Measurements from ENCODE around the gene RTTN. TPM values are rescaled to one million over a fixed set of nuclear protein-coding genes. Genes with fewer than 3 reads are reported as not detected.
"Not testable (repeated sequence)": the region's sequence is repeated elsewhere in the genome, so short reads cannot be mapped to it uniquely, and the experiment has no call there.

The RTTN gene
- total and polyA plus RNA-seq, 2 experiments from 2014 or later, result 7.2 to 31.0 TPM

GRCh38 chr18:69975294-69975693, 230.2 kb downstream of the RTTN start:
- H3K27ac ChIP-seq (ENCODE audit: low read depth); H3K4me3 Mint-ChIP-seq; H3K79me2 ChIP-seq (replicated peaks; ENCODE audit: insufficient read depth); H3K27me3 ChIP-seq (ENCODE audit: insufficient read depth); H3F3A ChIP-seq (replicated peaks; ENCODE audit: low read depth); DNase-seq (ENCODE audit: low spot score); H3K4me1 ChIP-seq (ENCODE audit: insufficient read depth); H3K4me2 ChIP-seq; H4K20me1 ChIP-seq (replicated peaks; ENCODE audit: insufficient read depth); H3K27me3 Mint-ChIP-seq (ENCODE audit: insufficient read depth, low read depth, poor library complexity); H3K27ac Mint-ChIP-seq; ATAC-seq; H3K4me1 Mint-ChIP-seq; H3K36me3 ChIP-seq (ENCODE audit: insufficient read depth); H3K4me3 ChIP-seq; H2AFZ ChIP-seq; H3K9me2 ChIP-seq (ENCODE audit: insufficient read depth): not testable (repeated sequence)
- H3K9me3 Mint-ChIP-seq, result peaks cover 40% of the 10 kb centered on the region
- H3K36me3 Mint-ChIP-seq (ENCODE audit: low read depth), result peaks cover 27% of the 10 kb centered on the region

- Histone ChIP-seq H4K20me1 (replicated peaks; ENCODE audit: insufficient read depth) (no peaks in the 10 kb centered on the region), H3K27ac (ENCODE audit: low read depth) (no peak overlapping the region), H3K4me3 (no peak overlapping the region), H3K79me2 (replicated peaks; ENCODE audit: insufficient read depth) (no peaks in the 10 kb centered on the region), H3K9me2 (ENCODE audit: insufficient read depth) (0 out of 2 replicates have a peak, but pooled peaks cover 5% of the 10 kb centered on the region), H3F3A (replicated peaks; ENCODE audit: low read depth) (no peaks in the 10 kb centered on the region), H3K4me1 (ENCODE audit: insufficient read depth) (no peaks in the 10 kb centered on the region), H2AFZ (no peak overlapping the region), H3K4me2 (no peak overlapping the region), H3K27me3 (ENCODE audit: insufficient read depth) (no peaks in the 10 kb centered on the region), H3K36me3 (ENCODE audit: insufficient read depth) (peaks cover 4% of the 10 kb centered on the region; the same call in 1 of the 2 replicates)
- H3K4me1 Mint-ChIP-seq, result no peaks in the 10 kb centered on the region
- H3K9me3 Mint-ChIP-seq, result peaks cover 40% of the 10 kb centered on the region
- ATAC-seq (no peak), DNase-seq (ENCODE audit: low spot score) (no peak)
- H3K27me3 Mint-ChIP-seq (ENCODE audit: insufficient read depth, low read depth, poor library complexity), result peaks cover 2% of the 10 kb centered on the region
- no peak for TF ChIP-seq JUNB (IDR thresholded peaks at IDR 0.05; ENCODE audit: unreplicated experiment)
- TF ChIP-seq ZNF331 (CRISPR knock-in tag; IDR thresholded peaks at IDR 0.05; ENCODE audit: low read depth), result no peak
- H3K27ac Mint-ChIP-seq, result no peak overlapping the region
- H3K4me3 Mint-ChIP-seq, result no peak overlapping the region
- H3K36me3 Mint-ChIP-seq (ENCODE audit: low read depth), result peaks cover 27% of the 10 kb centered on the region
Observed at GRCh38 chr18:69974365-69974764, 231.1 kb downstream of the RTTN start.

- Histone ChIP-seq H3K27ac (ENCODE audit: low read depth) (no peak overlapping the region), H3K4me1 (ENCODE audit: insufficient read depth) (no peaks in the 10 kb centered on the region), H3K79me2 (replicated peaks; ENCODE audit: insufficient read depth) (no peaks in the 10 kb centered on the region), H4K20me1 (replicated peaks; ENCODE audit: insufficient read depth) (no peaks in the 10 kb centered on the region), H3K9me2 (ENCODE audit: insufficient read depth) (no peaks in the 10 kb centered on the region), H3F3A (replicated peaks; ENCODE audit: low read depth) (no peaks in the 10 kb centered on the region), H3K27me3 (ENCODE audit: insufficient read depth) (no peaks in the 10 kb centered on the region), H3K4me3 (no peak overlapping the region), H3K4me2 (no peak overlapping the region), H3K36me3 (ENCODE audit: insufficient read depth) (peaks cover 4% of the 10 kb centered on the region; the same call in 1 of the 2 replicates), H2AFZ (no peak overlapping the region)
- peaks cover 4% of the 10 kb centered on the region; the same call in 2 of the 3 replicates for H3K36me3 Mint-ChIP-seq (ENCODE audit: low read depth)
- no peaks in the 10 kb centered on the region; the same call in 2 of the 3 replicates for H3K4me1 Mint-ChIP-seq
- H3K4me3 Mint-ChIP-seq, result no peak overlapping the region
- peaks cover 5% of the 10 kb centered on the region for H3K27me3 Mint-ChIP-seq (ENCODE audit: insufficient read depth, low read depth, poor library complexity)
- DNase-seq (ENCODE audit: low spot score) (no peak), ATAC-seq (no peak)
- peaks cover 17% of the 10 kb centered on the region for H3K9me3 Mint-ChIP-seq
- no peak overlapping the region for H3K27ac Mint-ChIP-seq
- TF ChIP-seq ZNF331 (CRISPR knock-in tag; IDR thresholded peaks at IDR 0.05; ENCODE audit: low read depth), result no peak
- no peak for TF ChIP-seq JUNB (IDR thresholded peaks at IDR 0.05; ENCODE audit: unreplicated experiment)
- TF ChIP-seq STAT1 (IDR thresholded peaks at IDR 0.05; ENCODE audit: unreplicated experiment), result no peak
- TF ChIP-seq CREB1 (CRISPR knock-in tag; IDR thresholded peaks at IDR 0.05; ENCODE audit: low read depth), result no peak
- TF ChIP-seq REST (IDR thresholded peaks at IDR 0.05; ENCODE audit: unreplicated experiment), result no peak
- TF ChIP-seq ETS1 (IDR thresholded peaks at IDR 0.05), result no peak
- TF ChIP-seq EZH2 (IDR thresholded peaks at IDR 0.05; ENCODE audit: low read depth, unreplicated experiment), result no peak
- TF ChIP-seq EZH2phosphoT487 (IDR thresholded peaks at IDR 0.05; ENCODE audit: unreplicated experiment), result no peak
- no peak for TF ChIP-seq POLR2AphosphoS5 (IDR thresholded peaks at IDR 0.05; ENCODE audit: low read depth)
Observed at GRCh38 chr18:69969491-69969890, 236.0 kb downstream of the RTTN start.

Data from GM23338 (cell line).